ENCODE data around the gene PRXL2C. TPM values are rescaled to one million over a fixed set of nuclear protein-coding genes. Genes with fewer than 3 reads are reported as not detected.

The PRXL2C gene
- total and polyA plus RNA-seq, 10 of the 15 experiments (the other 5 are each of a cell fraction or from before 2014, with no cell fraction given): 4.0 to 16.0 (median 7.4) TPM

- Histone ChIP-seq H3K79me2 (ENCODE audit: control insufficient read depth, insufficient read depth, low read length) (no peaks in the 10 kb centered on the region), H4K20me1 (ENCODE audit: control insufficient read depth, insufficient read depth) (no peaks in the 10 kb centered on the region), H3K27me3 (replicated peaks in 1 of 2; ENCODE audit: control insufficient read depth in 2 of 2, insufficient read depth in 2 of 2, low read length in 1 of 2) (peaks cover 0 to 4% of the 10 kb centered on the region in 2 experiments; a peak in 1 of 4 replicates), H2AFZ (ENCODE audit: control insufficient read depth, low read depth, low read length) (peak overlapping the region; percentile 82), H3K9ac (ENCODE audit: control insufficient read depth, insufficient read depth, low read length) (peak overlapping the region; percentile 19; the same call in 1 of the 2 replicates), H3K4me2 (ENCODE audit: control insufficient read depth, insufficient read depth) (peak overlapping the region; percentile 93), H3K4me3 (peak overlapping the region; percentile 62), H3K9me3 (replicated peaks; ENCODE audit: control insufficient read depth, insufficient read depth, low read length) (no peaks in the 10 kb centered on the region), H3K4me1 (ENCODE audit: control insufficient read depth, insufficient read depth, low read length) (no peaks in the 10 kb centered on the region), H3K27ac (ENCODE audit: control insufficient read depth, insufficient read depth) (no peak overlapping the region; the same call in 1 of the 2 replicates), H3K36me3 (ENCODE audit: control insufficient read depth in 2 of 2, insufficient read depth in 2 of 2, low read length in 1 of 2) (no peaks in the 10 kb centered on the region)
- DNase-seq (ENCODE audit: low read depth, low spot score) (no peak), FAIRE-seq (no peak), ATAC-seq (peak; percentile 84)
- 2% methylated on average over 72 of the region's 74 CpGs for WGBS (ENCODE audit: insufficient coverage, insufficient replicate concordance, low lambda C conversion rate, missing lambda C conversion rate)
- ChIA-PET SMC1A (ENCODE audit: uncharacterized antibody, unreplicated experiment) (interaction anchor here (0.8 to 3.4 kb wide), 6 partner anchors 12 to 421 kb away, joined by 3 to 17 read pairs (median 4); partner anchors contain the start of gene ZNF782), POLR2A (no interaction called here), RAD21 (ENCODE audit: unreplicated experiment) (interaction anchor here (1.0 to 2.7 kb wide), 3 partner anchors 12 to 204 kb away, joined by 3 to 9 read pairs (median 5); partner anchors contain the start of gene HABP4), CTCF (interaction anchor here (1.1 to 2.8 kb wide), 6 partner anchors 10 to 327 kb away, joined by 3 to 12 read pairs (median 6); no protein-coding TSS in a partner anchor)
- BruUV-seq (replicated peaks): no TSS peak
- in situ Hi-C loops (cut with MboI): loop anchor here (5.0 kb wide), 2 partner anchors 207 to 327 kb away; no protein-coding TSS in a partner anchor
- intact Hi-C loops (cut with micrococcal nuclease; ENCODE audit: unreplicated experiment): loop anchor here (5.0 kb wide), 2 partner anchors 87 to 327 kb away; no protein-coding TSS in a partner anchor
- TF ChIP-seq CTCF (IDR thresholded peaks at IDR 0.05 in 2 of 3, conservative IDR thresholded peaks at IDR 0.05 in 1 of 3; ENCODE audit: control insufficient read depth in 2 of 3, extremely low read depth in 1 of 3, insufficient read depth in 1 of 3, low read depth in 3 of 3, low read length in 3 of 3) (peak in 1 of 3 experiments; percentile 11; a peak in 1 of 6 replicates), EGR1 (IDR thresholded peaks at IDR 0.05; ENCODE audit: borderline replicate concordance in 1 of 2, low read depth in 2 of 2, low read length in 2 of 2) (peak in 1 of 2 experiments; percentile 28; a peak in 1 of 3 replicates), EED (IDR thresholded peaks at IDR 0.05; ENCODE audit: low read depth) (peak; percentile 41; the same call in 1 of the 2 replicates), IKZF1 (conservative IDR thresholded peaks at IDR 0.05) (peak; percentile 92), GATAD2B (conservative IDR thresholded peaks at IDR 0.05; ENCODE audit: low read depth) (peak; percentile 89), ZNF217 (IDR thresholded peaks at IDR 0.05) (0 out of 2 replicates have a peak, but pooled peaks have one; percentile 59), NKRF (conservative IDR thresholded peaks at IDR 0.05) (peak; percentile 78), ZNF207 (IDR thresholded peaks at IDR 0.05; ENCODE audit: borderline replicate concordance) (0 out of 2 replicates have a peak, but pooled peaks have one; percentile 50), SMARCA5 (IDR thresholded peaks at IDR 0.05) (0 out of 2 replicates have a peak, but pooled peaks have one; percentile 67), RBBP5 (conservative IDR thresholded peaks at IDR 0.05) (no peak), BACH1 (IDR thresholded peaks at IDR 0.05; ENCODE audit: borderline replicate concordance) (peak; percentile 52; the same call in 1 of the 2 replicates), ZNF687 (IDR thresholded peaks at IDR 0.05) (0 out of 2 replicates have a peak, but pooled peaks have one; percentile 29), KDM1A (IDR thresholded peaks at IDR 0.05; ENCODE audit: borderline replicate concordance) (no peak), IKZF2 (IDR thresholded peaks at IDR 0.05) (peak; percentile 30 to 50; a peak in 2 of 4 replicates), DPF2 (IDR thresholded peaks at IDR 0.05) (peak; percentile 64)
These were observed 493 bp downstream of the PRXL2C start for GRCh38 chr9:96654450-96655197.
